ENCODE measurements around the gene CSNK2A2.
A peak's percentile ranks its signal among the peaks of the same experiment; 100 is the strongest.

Gene CSNK2A2

GRCh38 chr16:58217311-58217925 lies 19.5 kb upstream of the CSNK2A2 start:
- no peak for TF ChIP-seq JUND (IDR thresholded peaks at IDR 0.05; ENCODE audit: low read depth)
- in situ Hi-C loops (cut with HindIII; ENCODE audit: low pct_unique_long_range_greater_than_20kb, low sequenced_read_pairs) = no loop called here
- DNase-seq (ENCODE audit: low read depth in 1 of 2, low spot score in 1 of 2) = no peak

DNA sequence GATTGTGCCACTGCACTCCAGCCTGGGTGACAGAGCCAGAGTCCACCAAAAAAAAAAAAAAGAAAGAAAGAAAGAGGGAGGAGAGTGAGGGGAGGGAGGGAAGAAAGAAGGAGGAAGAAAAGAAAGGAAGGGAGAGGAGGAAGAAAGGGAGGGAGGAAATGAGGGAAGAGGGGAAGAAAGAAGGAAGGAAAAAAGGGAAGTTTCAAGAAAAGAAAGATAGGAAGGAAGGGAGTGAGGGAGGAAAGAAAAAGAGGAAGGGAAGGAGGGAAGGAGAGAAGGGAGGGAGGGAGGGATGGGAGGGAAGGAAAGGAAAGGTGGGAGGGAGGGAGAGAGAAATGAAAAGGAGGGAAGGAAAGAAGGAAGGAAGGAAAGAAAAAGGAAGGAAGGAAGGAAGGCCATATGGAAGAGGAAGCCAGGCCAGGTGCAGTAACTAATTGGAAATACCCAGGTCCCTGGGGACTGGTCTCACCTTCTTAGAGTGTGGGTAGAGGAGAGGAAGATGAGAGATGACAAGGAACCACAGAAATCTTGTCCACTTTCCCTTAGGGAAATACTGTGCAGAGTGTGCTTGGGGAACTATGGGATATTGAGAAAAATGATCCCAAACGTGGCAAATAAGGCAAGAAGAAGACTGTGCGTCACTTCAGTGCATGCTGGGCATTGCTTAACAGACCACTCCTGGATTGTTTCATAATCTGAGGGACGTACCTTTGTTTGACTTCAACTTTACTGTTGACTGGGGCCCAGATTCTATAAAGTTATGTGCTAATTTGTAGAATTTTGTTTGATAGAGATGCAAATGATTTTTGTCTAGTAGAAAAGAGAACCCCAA lies 15.1 kb upstream of the CSNK2A2 start:
- no peak for DNase-seq (ENCODE audit: low read depth in 1 of 2, low spot score in 1 of 2)
- TF ChIP-seq JUND (IDR thresholded peaks at IDR 0.05; ENCODE audit: low read depth) = no peak
- in situ Hi-C loops (cut with HindIII; ENCODE audit: low pct_unique_long_range_greater_than_20kb, low sequenced_read_pairs) = no loop called here

DNA sequence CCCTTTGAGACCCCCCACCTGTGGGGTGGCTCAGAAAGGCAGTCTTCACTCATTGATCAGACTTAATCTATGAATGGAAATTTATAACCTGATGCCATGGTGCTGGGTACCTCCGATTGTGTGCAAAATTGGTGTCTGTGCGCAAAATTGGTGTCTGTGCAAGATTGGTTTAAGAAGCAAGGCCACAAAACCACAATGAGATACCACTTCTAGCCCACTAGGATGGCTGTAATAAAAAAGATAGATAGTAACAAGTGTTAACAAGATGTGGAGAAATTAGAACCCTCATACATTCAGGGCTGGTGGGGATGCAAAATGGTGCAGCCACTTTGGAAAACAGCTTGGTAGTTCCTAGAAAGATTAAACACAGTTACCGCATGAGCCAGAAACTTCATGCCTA lies 13.9 kb upstream of the CSNK2A2 start:
- DNase-seq (ENCODE audit: low read depth in 1 of 2, low spot score in 1 of 2) = no peak
- in situ Hi-C loops (cut with HindIII; ENCODE audit: low pct_unique_long_range_greater_than_20kb, low sequenced_read_pairs) = no loop called here

DNA sequence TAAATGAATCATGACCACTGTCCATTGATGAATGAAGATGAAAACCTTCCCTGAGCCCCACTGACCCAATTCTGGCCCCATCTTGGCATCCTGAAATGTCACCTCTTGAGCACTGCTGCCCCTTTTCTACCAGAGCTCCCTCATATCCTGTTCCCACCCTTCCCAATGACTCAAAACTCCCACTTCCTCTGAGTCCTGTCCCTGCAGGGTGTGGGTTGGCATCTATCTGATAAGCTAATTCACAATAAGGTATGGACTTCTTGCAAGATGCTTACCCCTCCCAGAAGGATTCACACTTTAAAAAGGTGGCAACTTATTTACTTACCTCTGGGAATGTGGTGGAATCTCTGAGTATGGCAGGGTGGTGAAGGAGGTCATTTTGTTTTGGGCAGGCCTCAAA lies 13.3 kb upstream of the CSNK2A2 start:
- DNase-seq (ENCODE audit: low read depth in 1 of 2, low spot score in 1 of 2) = no peak
- in situ Hi-C loops (cut with HindIII; ENCODE audit: low pct_unique_long_range_greater_than_20kb, low sequenced_read_pairs) = no loop called here
- no peak for TF ChIP-seq JUND (IDR thresholded peaks at IDR 0.05; ENCODE audit: low read depth)

More for the DNA sequence above, 13.9 kb upstream of the CSNK2A2 start:
- TF ChIP-seq JUND (IDR thresholded peaks at IDR 0.05; ENCODE audit: low read depth) = no peak

DNA sequence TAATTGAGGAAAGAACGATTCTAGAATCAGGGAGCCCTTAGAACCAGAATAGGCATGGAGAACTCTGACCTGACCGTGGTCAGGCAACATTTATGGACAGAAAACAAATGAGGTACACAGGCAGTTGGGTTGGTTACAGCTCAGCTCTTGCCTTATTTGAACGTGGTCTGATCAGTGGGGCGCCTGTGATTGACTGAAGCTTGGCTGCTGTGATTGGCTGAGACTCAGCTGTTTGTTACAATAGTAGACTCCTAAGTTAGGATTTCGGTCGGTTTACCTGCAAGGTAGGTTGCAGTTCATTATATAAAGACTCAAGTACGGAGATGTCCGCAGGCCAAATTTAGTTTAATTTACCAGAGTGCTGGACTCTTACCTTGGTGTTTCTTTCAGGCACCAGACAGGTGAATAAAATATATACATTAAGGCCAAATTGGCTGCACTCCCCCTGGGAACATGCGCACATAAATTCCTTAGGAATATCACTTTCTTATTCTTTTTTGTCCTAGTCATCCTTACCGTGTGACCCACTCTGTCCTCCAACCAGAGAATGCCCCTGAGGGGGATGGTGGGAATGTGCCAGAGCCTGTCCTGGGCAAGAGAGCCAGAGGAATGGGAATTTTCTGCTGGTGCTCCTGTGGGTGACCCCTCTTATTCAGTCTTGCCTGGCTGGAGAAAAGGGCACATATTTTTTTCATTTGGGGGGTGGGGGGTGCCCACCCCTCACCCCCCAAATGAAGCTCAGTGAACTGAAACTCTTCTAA lies 7.5 kb upstream of the CSNK2A2 start:
- TF ChIP-seq JUND (IDR thresholded peaks at IDR 0.05; ENCODE audit: low read depth) = no peak
- DNase-seq (ENCODE audit: low read depth in 1 of 2, low spot score in 1 of 2) = peak in 1 of 2 experiments; percentile 10
- in situ Hi-C loops (cut with HindIII; ENCODE audit: low pct_unique_long_range_greater_than_20kb, low sequenced_read_pairs) = no loop called here

GRCh38 chr16:58201163-58201562 lies 3.3 kb upstream of the CSNK2A2 start:
- no peak for TF ChIP-seq JUND (IDR thresholded peaks at IDR 0.05; ENCODE audit: low read depth)
- in situ Hi-C loops (cut with HindIII; ENCODE audit: low pct_unique_long_range_greater_than_20kb, low sequenced_read_pairs) = no loop called here
- DNase-seq (ENCODE audit: low read depth in 1 of 2, low spot score in 1 of 2) = no peak

GRCh38 chr16:58200004-58200797 lies 2.3 kb upstream of the CSNK2A2 start:
- in situ Hi-C loops (cut with HindIII; ENCODE audit: low pct_unique_long_range_greater_than_20kb, low sequenced_read_pairs) = no loop called here
- TF ChIP-seq JUND (IDR thresholded peaks at IDR 0.05; ENCODE audit: low read depth) = no peak
- no peak for DNase-seq (ENCODE audit: low read depth in 1 of 2, low spot score in 1 of 2)

DNA sequence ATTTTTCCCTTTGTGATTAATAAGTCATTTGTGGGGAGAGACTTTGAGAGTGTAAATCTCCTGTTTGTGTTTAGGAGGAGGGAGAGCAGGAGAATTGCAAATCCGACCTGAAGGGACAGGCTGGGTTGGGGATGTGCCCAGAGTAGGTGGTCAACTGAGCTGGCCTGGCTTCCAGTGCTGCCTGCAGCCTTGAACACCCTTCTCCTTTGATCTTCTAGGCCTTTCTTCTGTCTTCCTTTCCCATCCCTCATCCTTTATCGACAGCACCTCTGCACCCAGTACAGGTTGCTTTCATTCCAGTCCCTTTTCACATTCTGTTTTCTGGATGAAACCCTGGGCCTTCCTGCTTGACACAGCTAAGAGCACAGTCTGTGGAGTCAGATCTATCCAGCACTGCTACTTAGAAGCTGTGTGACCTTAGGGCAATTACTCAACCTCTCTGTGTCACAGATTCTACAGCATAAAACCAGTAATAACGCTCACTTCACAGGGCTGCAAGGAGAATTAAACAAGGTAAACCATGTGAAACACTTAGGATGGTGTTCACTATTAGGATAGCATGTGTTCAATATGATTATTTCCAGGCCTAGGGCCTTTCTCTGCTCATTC lies 1.0 kb upstream of the CSNK2A2 start:
- DNase-seq (ENCODE audit: low read depth in 1 of 2, low spot score in 1 of 2) = no peak
- no peak for TF ChIP-seq JUND (IDR thresholded peaks at IDR 0.05; ENCODE audit: low read depth)
- in situ Hi-C loops (cut with HindIII; ENCODE audit: low pct_unique_long_range_greater_than_20kb, low sequenced_read_pairs) = no loop called here

DNA sequence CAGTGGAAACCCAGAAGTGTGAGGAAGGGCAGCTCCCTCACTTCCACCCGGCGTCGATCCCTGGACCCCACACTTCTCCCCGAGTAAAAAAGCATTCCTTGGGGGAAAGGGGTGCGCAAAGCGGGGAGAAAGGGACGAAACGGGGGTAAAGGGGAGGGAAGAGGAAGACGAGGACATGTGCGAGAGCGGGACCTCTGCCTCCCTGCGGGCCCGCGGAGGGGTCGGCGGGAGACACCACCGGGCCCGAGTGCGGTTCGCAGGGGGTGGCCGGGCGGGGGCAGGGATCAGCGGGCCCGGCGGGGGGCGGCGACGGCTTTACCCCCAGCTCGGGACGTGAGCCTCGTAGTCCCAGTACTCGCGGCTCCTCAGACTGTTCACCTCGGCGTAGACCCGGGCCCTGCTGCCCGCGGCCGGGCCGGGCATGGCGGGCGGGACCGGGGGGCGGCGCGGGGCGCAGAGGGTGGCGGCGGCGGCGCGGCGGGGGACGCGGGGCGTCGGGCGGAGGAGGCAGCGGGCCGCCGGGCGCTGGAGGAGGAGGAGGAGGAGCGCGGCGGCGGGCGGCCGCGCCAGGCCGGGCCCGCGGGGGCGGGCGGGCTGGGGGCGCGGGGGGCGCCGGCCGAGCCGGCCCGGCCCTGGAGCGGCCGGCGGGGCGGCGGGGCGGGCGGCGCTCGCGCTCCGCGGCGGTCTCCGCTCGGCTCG lies 443 bp downstream of the CSNK2A2 start:
- TF ChIP-seq JUND (IDR thresholded peaks at IDR 0.05; ENCODE audit: low read depth) = no peak
- in situ Hi-C loops (cut with HindIII; ENCODE audit: low pct_unique_long_range_greater_than_20kb, low sequenced_read_pairs) = no loop called here
- no peak for DNase-seq (ENCODE audit: low read depth in 1 of 2, low spot score in 1 of 2)

DNA sequence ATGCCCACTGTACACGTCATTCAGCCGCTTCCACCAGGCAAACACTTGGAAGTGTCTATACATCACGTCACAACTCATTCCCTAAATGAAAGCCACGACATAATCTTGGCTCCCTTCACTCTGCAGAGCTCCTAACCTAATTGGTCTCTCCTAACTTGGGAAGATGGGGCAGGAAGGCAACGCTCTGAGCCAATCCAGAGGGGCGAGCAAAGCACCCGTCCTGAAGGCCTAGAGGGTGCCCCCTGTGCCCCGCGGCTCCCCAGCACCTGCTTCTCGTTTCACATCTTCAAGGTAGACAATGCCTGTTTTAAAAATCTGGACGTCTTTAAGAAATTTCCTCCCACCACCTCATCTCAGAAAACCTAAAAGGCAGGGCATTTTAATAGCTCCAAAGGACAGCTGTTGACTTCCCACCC lies 1.0 kb downstream of the CSNK2A2 start:
- in situ Hi-C loops (cut with HindIII; ENCODE audit: low pct_unique_long_range_greater_than_20kb, low sequenced_read_pairs) = no loop called here
- no peak for TF ChIP-seq JUND (IDR thresholded peaks at IDR 0.05; ENCODE audit: low read depth)
- DNase-seq (ENCODE audit: low read depth in 1 of 2, low spot score in 1 of 2) = no peak

DNA sequence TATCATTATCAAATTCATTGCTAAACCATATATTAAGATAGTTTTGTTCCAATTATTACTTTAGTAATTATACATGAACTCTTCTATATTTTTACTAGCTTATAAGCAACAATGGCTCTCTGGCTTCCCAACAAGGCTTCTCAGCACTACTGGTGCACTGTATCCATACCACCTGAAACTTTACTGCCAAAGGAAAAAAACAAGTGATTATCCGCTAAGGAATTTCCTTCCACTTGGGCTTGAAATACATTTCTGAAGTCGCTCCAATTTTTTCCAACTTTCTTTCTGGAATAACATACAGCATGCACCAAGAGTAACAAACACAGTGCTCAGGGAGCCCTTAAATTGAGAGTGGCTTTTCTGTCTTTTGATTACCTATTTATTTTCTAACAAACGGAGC lies 2.1 kb downstream of the CSNK2A2 start:
- no peak for TF ChIP-seq JUND (IDR thresholded peaks at IDR 0.05; ENCODE audit: low read depth)
- in situ Hi-C loops (cut with HindIII; ENCODE audit: low pct_unique_long_range_greater_than_20kb, low sequenced_read_pairs) = no loop called here
- no peak for DNase-seq (ENCODE audit: low read depth in 1 of 2, low spot score in 1 of 2)
